GM18498 (cell line): ENCODE measurements around the gene PRKAG2.
A peak's percentile ranks its signal among the peaks of the same experiment; 100 is the strongest.
"Not testable (repeated sequence)": the region's sequence is repeated elsewhere in the genome, so short reads cannot be mapped to it uniquely, and the experiment has no call there.

Experiments
- ATAC-seq: cut with Tn5 transposase; IDR thresholded peaks from one replicate; pipeline ENCODE4 v1.9.1; 2021; ENCODE audit warnings: mild to moderate bottlenecking, moderate library complexity; ENCODE audit not compliant: unreplicated experiment

The PRKAG2 gene

GRCh38 chr7:151790830-151791620, 85.9 kb downstream of the PRKAG2 start:
- no peak for ATAC-seq

GRCh38 chr7:151790095-151790829, 86.7 kb downstream of the PRKAG2 start:
- ATAC-seq: no peak

- no peak for ATAC-seq
Measured at GRCh38 chr7:151789380-151789947, 87.5 kb downstream of the PRKAG2 start.

GRCh38 chr7:151787348-151787747, 89.6 kb downstream of the PRKAG2 start:
- ATAC-seq: no peak

- ATAC-seq: no peak
Measured at GRCh38 chr7:151786936-151787335, 90.0 kb downstream of the PRKAG2 start.

GRCh38 chr7:151786241-151786640, 90.7 kb downstream of the PRKAG2 start:
- ATAC-seq: no peak

- ATAC-seq: no peak
Measured at GRCh38 chr7:151785681-151785965, 91.3 kb downstream of the PRKAG2 start.

- no peak for ATAC-seq
Measured at GRCh38 chr7:151784853-151785680, 91.8 kb downstream of the PRKAG2 start.

GRCh38 chr7:151783958-151784575, 92.8 kb downstream of the PRKAG2 start:
- no peak for ATAC-seq

- ATAC-seq: peak; percentile 92
Measured at GRCh38 chr7:151782598-151783448, 94.1 kb downstream of the PRKAG2 start.

- ATAC-seq: not testable (repeated sequence)
Measured at GRCh38 chr7:151782256-151782597, 94.7 kb downstream of the PRKAG2 start.

GRCh38 chr7:151781161-151781845, 95.6 kb downstream of the PRKAG2 start:
- ATAC-seq: no peak

- ATAC-seq: no peak
Measured at GRCh38 chr7:151780631-151781030, 96.3 kb downstream of the PRKAG2 start.

- no peak for ATAC-seq
Measured at GRCh38 chr7:151779678-151780077, 97.2 kb downstream of the PRKAG2 start.

GRCh38 chr7:151779255-151779654, 97.7 kb downstream of the PRKAG2 start:
- no peak for ATAC-seq

- ATAC-seq: no peak
Measured at GRCh38 chr7:151777908-151778670, 98.8 kb downstream of the PRKAG2 start.

GRCh38 chr7:151777495-151777880, 99.4 kb downstream of the PRKAG2 start:
- ATAC-seq: no peak

GRCh38 chr7:151776876-151777494, 99.9 kb downstream of the PRKAG2 start:
- no peak for ATAC-seq
